H9 (cell line): ENCODE data around the gene EML1. TPM values are rescaled to one million over a fixed set of nuclear protein-coding genes. Genes with fewer than 3 reads are reported as not detected.

Experiments
- DNase-seq: peaks from one replicate; pipeline ENCODE4 v3.0.0-alpha.2; 2017
- H2AFZ ChIP-seq: one replicate; pipeline ENCODE4 v1.6.1; 2013; ENCODE audit warnings: mild to moderate bottlenecking, low read length, control low read depth, moderate library complexity
- H2AK5ac ChIP-seq: 2 replicates; pipeline ENCODE4 v1.6.1; 2013; ENCODE audit warnings: low read length, control low read depth, mixed read lengths; ENCODE audit not compliant: insufficient read length
- H2BK120ac ChIP-seq: one replicate; pipeline ENCODE4 v1.6.1; 2013; ENCODE audit warnings: low read depth, mild to moderate bottlenecking, low read length, control low read depth, inconsistent platforms; ENCODE audit not compliant: poor library complexity, severe bottlenecking
- H2BK12ac ChIP-seq: 2 replicates; pipeline ENCODE4 v1.6.1; 2013; ENCODE audit warnings: low read length, control low read depth, mixed read lengths, low read depth; ENCODE audit not compliant: insufficient read length
- H2BK15ac ChIP-seq: 2 replicates; pipeline ENCODE4 v1.6.1; 2013; ENCODE audit warnings: low read depth, low read length, control low read depth
- H2BK20ac ChIP-seq: one replicate; pipeline ENCODE4 v1.6.1; 2013; ENCODE audit warnings: low read depth, mild to moderate bottlenecking, low read length, control low read depth, inconsistent platforms; ENCODE audit not compliant: poor library complexity, severe bottlenecking
- H2BK5ac ChIP-seq: 2 replicates; pipeline ENCODE4 v1.6.1; 2013; ENCODE audit warnings: low read length, control low read depth, mixed read lengths; ENCODE audit not compliant: insufficient read length
- H3K14ac ChIP-seq: 2 replicates; pipeline ENCODE4 v1.6.1; 2013; ENCODE audit warnings: low read length, control low read depth; ENCODE audit not compliant: insufficient read depth
- H3K18ac ChIP-seq: 2 replicates; pipeline ENCODE4 v1.6.1; 2013; ENCODE audit warnings: low read depth, mild to moderate bottlenecking, mixed read lengths, low read length, control low read depth; ENCODE audit not compliant: insufficient read length
- H3K23ac ChIP-seq: 2 replicates; pipeline ENCODE4 v1.6.1; 2013; ENCODE audit warnings: low read length, control low read depth, mixed read lengths, low read depth; ENCODE audit not compliant: insufficient read length
- H3K23me2 ChIP-seq: 2 replicates; pipeline ENCODE4 v1.6.1; 2013; ENCODE audit warnings: low read depth, mild to moderate bottlenecking, mixed read lengths, low read length, control low read depth; ENCODE audit not compliant: insufficient read length, poor library complexity, severe bottlenecking
- H3K27ac ChIP-seq: 2 replicates; pipeline ENCODE4 v1.5.1; 2013; ENCODE audit warnings: low read length, control low read depth, mixed read lengths, low read depth; ENCODE audit not compliant: insufficient read length
- H3K27me3 ChIP-seq: 2 replicates; pipeline ENCODE4 v1.6.1; 2013; ENCODE audit warnings: low read length, control low read depth, inconsistent platforms; ENCODE audit not compliant: insufficient read depth
- H3K4ac ChIP-seq: 2 replicates; pipeline ENCODE4 v1.6.1; 2013; ENCODE audit warnings: low read depth, mild to moderate bottlenecking, control low read depth, inconsistent platforms, low read length, moderate library complexity
- H3K4me1 ChIP-seq: 2 replicates; pipeline ENCODE4 v1.6.1; 2013; ENCODE audit warnings: low read length, control low read depth, inconsistent platforms; ENCODE audit not compliant: insufficient read depth
- H3K4me2 ChIP-seq: 2 replicates; pipeline ENCODE4 v1.6.1; 2013; ENCODE audit warnings: low read length, control low read depth, mixed read lengths; ENCODE audit not compliant: insufficient read length, insufficient read depth
- H3K56ac ChIP-seq: 2 replicates; pipeline ENCODE4 v1.6.1; 2013; ENCODE audit warnings: low read depth, mild to moderate bottlenecking, mixed read lengths, low read length, control low read depth; ENCODE audit not compliant: insufficient read length
- H3K79me1 ChIP-seq: 2 replicates; pipeline ENCODE4 v1.6.1; 2013; ENCODE audit warnings: low read depth, mild to moderate bottlenecking, moderate library complexity, low read length, control low read depth, inconsistent platforms; ENCODE audit not compliant: insufficient read depth, poor library complexity, severe bottlenecking
- H3K79me2 ChIP-seq: 2 replicates; pipeline ENCODE4 v1.6.1; 2013; ENCODE audit warnings: low read length, control low read depth, inconsistent platforms; ENCODE audit not compliant: insufficient read depth
- H3K9ac ChIP-seq: 2 replicates; pipeline ENCODE4 v1.6.1; 2013; ENCODE audit warnings: low read length, control low read depth, mixed read lengths; ENCODE audit not compliant: insufficient read length; ENCODE audit errors: extremely low read depth
- H3K9me3 ChIP-seq: one replicate; pipeline ENCODE4 v1.6.1; 2013; ENCODE audit warnings: low read depth, low read length, inconsistent platforms; ENCODE audit not compliant: control insufficient read depth
- H3T11ph ChIP-seq: one replicate; pipeline ENCODE4 v1.6.1; 2013; ENCODE audit warnings: mild to moderate bottlenecking, low read length, control low read depth, inconsistent platforms
- H4K20me1 ChIP-seq: one replicate; pipeline ENCODE4 v1.6.1; 2013; ENCODE audit not compliant: control insufficient read depth, insufficient read length, insufficient read depth
- H4K5ac ChIP-seq: 2 replicates; pipeline ENCODE4 v1.6.1; 2013; ENCODE audit warnings: low read depth, mild to moderate bottlenecking, mixed read lengths, low read length, control low read depth; ENCODE audit not compliant: insufficient read length
- H4K8ac ChIP-seq: replicated peaks from 2 replicates; pipeline ENCODE4 v1.6.1; 2013; ENCODE audit warnings: low read length, control low read depth, mixed read lengths, low read depth; ENCODE audit not compliant: insufficient read length
- H4K91ac ChIP-seq: 2 replicates; pipeline ENCODE4 v1.6.1; 2013; ENCODE audit warnings: low read depth, mild to moderate bottlenecking, moderate library complexity, mixed read lengths, low read length, control low read depth; ENCODE audit not compliant: insufficient read length
- H3K27ac Mint-ChIP-seq, 3 experiments: 2 replicates in 2 of 3; 3 replicates in 1 of 3; pipeline ENCODE4 v1.8.0; 2020 to 2021; ENCODE audit warnings: mixed read lengths in 3 of 3, mild to moderate bottlenecking in 1 of 3, moderate library complexity in 1 of 3
- H3K27me3 Mint-ChIP-seq: 2 replicates; pipeline ENCODE4 v1.8.0; 2021; ENCODE audit warnings: low read depth, mild to moderate bottlenecking, moderate library complexity, mixed read lengths
- H3K36me3 Mint-ChIP-seq, 3 experiments: 2 replicates in 2 of 3; 3 replicates in 1 of 3; pipeline ENCODE4 v1.8.0; 2020 to 2021; ENCODE audit warnings: low read depth in 3 of 3, mixed read lengths in 3 of 3; ENCODE audit not compliant: insufficient read depth in 1 of 3
- H3K4me1 Mint-ChIP-seq, 2 experiments: 2 replicates each; pipeline ENCODE4 v1.8.0; 2020; ENCODE audit warnings: mixed read lengths in 2 of 2
- H3K4me3 Mint-ChIP-seq, 2 experiments: 2 replicates in 1 of 2; 3 replicates in 1 of 2; pipeline ENCODE4 v1.8.0; 2020 to 2021; ENCODE audit warnings: mild to moderate bottlenecking in 2 of 2, mixed read lengths in 2 of 2, moderate library complexity in 1 of 2
- H3K9me3 Mint-ChIP-seq, 2 experiments: 2 replicates in 1 of 2; 3 replicates in 1 of 2; pipeline ENCODE4 v1.8.0; 2020; ENCODE audit warnings: mild to moderate bottlenecking in 2 of 2, mixed read lengths in 2 of 2, moderate library complexity in 1 of 2
- WGBS: extraction: QIAGEN DNeasy Blood & Tissue Kit; methylation state at CpG from one replicate; pipeline ENCODE4 v1.1.7; 2013; ENCODE audit warnings: missing lambda C conversion rate, low lambda C conversion rate, mixed read lengths; ENCODE audit not compliant: insufficient read length; ENCODE audit errors: extremely low coverage; 5-methylcytosine and 5-hydroxymethylcytosine counted together
- total RNA-seq: library from RNA; stranded (reverse); gene quantifications from 2 replicates; pipeline ENCODE4 v1.2.1, GENCODE V29; 2021
- TF ChIP-seq, protein P1 (sequence below): fragments of 200-600 bp; sonication (generic); conservative IDR thresholded peaks from 3 replicates; pipeline ENCODE4 v1.8.0; 2021; ENCODE audit warnings: antibody characterized with exemption, mild to moderate bottlenecking

Gene EML1
- total RNA-seq, 1 experiment from 2014 or later = 16.7 TPM

DNA sequence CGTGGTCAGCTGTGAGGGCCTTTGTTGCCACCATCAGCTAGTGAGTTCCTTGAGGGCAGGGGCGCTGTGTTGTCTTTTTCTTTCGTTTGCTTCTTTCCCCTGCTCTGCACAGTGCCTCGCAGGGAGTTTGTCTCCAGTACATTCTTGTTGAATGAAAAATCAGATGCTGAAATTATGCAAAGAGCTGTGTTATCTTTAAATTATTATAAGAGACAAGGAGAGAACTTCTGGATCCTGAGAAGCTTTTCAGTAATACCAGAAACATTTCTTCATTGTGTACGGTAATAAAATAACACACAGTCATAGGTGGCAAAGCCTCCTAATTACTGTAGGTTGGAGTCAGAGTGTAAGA, 14.9 kb downstream of the EML1 start:
- DNase-seq = no peak
- H2BK20ac ChIP-seq = no peak overlapping the region
- Mint-ChIP-seq H3K27me3 (no peaks in the 10 kb centered on the region), H3K9me3 (no peaks in the 10 kb centered on the region), H3K4me3 (no peak overlapping the region), H3K36me3 (no peaks in the 10 kb centered on the region), H3K27ac (no peak overlapping the region; a peak in 1 of 7 replicates), H3K4me1 (peaks cover 6 to 16% of the 10 kb centered on the region in 2 experiments; a peak in 3 of 4 replicates)
- TF ChIP-seq, protein P1, sequence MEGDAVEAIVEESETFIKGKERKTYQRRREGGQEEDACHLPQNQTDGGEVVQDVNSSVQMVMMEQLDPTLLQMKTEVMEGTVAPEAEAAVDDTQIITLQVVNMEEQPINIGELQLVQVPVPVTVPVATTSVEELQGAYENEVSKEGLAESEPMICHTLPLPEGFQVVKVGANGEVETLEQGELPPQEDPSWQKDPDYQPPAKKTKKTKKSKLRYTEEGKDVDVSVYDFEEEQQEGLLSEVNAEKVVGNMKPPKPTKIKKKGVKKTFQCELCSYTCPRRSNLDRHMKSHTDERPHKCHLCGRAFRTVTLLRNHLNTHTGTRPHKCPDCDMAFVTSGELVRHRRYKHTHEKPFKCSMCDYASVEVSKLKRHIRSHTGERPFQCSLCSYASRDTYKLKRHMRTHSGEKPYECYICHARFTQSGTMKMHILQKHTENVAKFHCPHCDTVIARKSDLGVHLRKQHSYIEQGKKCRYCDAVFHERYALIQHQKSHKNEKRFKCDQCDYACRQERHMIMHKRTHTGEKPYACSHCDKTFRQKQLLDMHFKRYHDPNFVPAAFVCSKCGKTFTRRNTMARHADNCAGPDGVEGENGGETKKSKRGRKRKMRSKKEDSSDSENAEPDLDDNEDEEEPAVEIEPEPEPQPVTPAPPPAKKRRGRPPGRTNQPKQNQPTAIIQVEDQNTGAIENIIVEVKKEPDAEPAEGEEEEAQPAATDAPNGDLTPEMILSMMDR = no peak
- H2BK15ac ChIP-seq = no peak overlapping the region
- H3K56ac ChIP-seq = no peak overlapping the region
- no peaks in the 10 kb centered on the region for H3K23me2 ChIP-seq
- WGBS = no CpG with 5 or more reads among the region's 5 CpGs
- no peak overlapping the region for H3K23ac ChIP-seq
- no peaks in the 10 kb centered on the region for H3K79me2 ChIP-seq
- H3K27ac ChIP-seq = no peak overlapping the region
- H3K4me2 ChIP-seq = no peak overlapping the region
- no peaks in the 10 kb centered on the region for H4K20me1 ChIP-seq
- no peak overlapping the region for H2AFZ ChIP-seq
- no peaks in the 10 kb centered on the region for H3K9me3 ChIP-seq
- H2AK5ac ChIP-seq = no peak overlapping the region
- no peak overlapping the region for H4K8ac ChIP-seq
- H3K27me3 ChIP-seq = no peaks in the 10 kb centered on the region
- no peak overlapping the region for H3T11ph ChIP-seq
- no peak overlapping the region for H3K18ac ChIP-seq
- no peak overlapping the region for H2BK12ac ChIP-seq
- H2BK5ac ChIP-seq = no peak overlapping the region
- H3K14ac ChIP-seq = no peak overlapping the region
- no peak overlapping the region for H4K5ac ChIP-seq
- H4K91ac ChIP-seq = no peak overlapping the region
- no peak overlapping the region for H3K4ac ChIP-seq
- H3K4me1 ChIP-seq = no peaks in the 10 kb centered on the region
- no peak overlapping the region for H3K9ac ChIP-seq
- H2BK120ac ChIP-seq = no peak overlapping the region
- no peaks in the 10 kb centered on the region for H3K79me1 ChIP-seq
